ENCODE data around the gene GPR55. TPM values are rescaled to one million over a fixed set of nuclear protein-coding genes. Genes with fewer than 3 reads are reported as not detected.

The GPR55 gene
- polyA plus RNA-seq, 3 donors = 0.05 to 0.18 (median 0.11) TPM

- WGBS, 3 donors = 67 to 75% (median 68%) methylated on average over 19 of the region's 19 CpGs
- H3K27ac ChIP-seq (ENCODE audit: low read depth, low read length) = no peak overlapping the region
Observed at GRCh38 chr2:230893841-230894781, 30.9 kb downstream of the GPR55 start.

- no peak overlapping the region for H3K27ac ChIP-seq (ENCODE audit: low read depth, low read length)
- 43 to 54% (median 43%) methylated on average over 6 of the region's 6 CpGs for WGBS, 3 donors
Observed at GRCh38 chr2:230893338-230893737, 31.7 kb downstream of the GPR55 start.

GRCh38 chr2:230891509-230891908 is 33.5 kb downstream of the GPR55 start:
- 59 to 62% (median 62%) methylated on average over 6 of the region's 6 CpGs for WGBS, 3 donors

GRCh38 chr2:230891064-230891463 is 34.0 kb downstream of the GPR55 start:
- 44 to 54% (median 46%) methylated on average over 5 of the region's 5 CpGs for WGBS, 3 donors
- H3K27ac ChIP-seq (ENCODE audit: low read depth, low read length) = no peak overlapping the region

More at GRCh38 chr2:230891509-230891908, 33.5 kb downstream of the GPR55 start:
- no peak overlapping the region for H3K27ac ChIP-seq (ENCODE audit: low read depth, low read length)

GRCh38 chr2:230890646-230891045 is 34.4 kb downstream of the GPR55 start:
- WGBS, 3 donors = 90 to 92% (median 91%) methylated on average over 4 of the region's 4 CpGs
- H3K27ac ChIP-seq (ENCODE audit: low read depth, low read length) = no peak overlapping the region

GRCh38 chr2:230889911-230890601 is 35.0 kb downstream of the GPR55 start:
- H3K27ac ChIP-seq (ENCODE audit: low read depth, low read length) = no peak overlapping the region
- WGBS, 3 donors = 80 to 92% (median 87%) methylated on average over 22 of the region's 22 CpGs

GRCh38 chr2:230888824-230889400 is 36.1 kb downstream of the GPR55 start:
- H3K27ac ChIP-seq (ENCODE audit: low read depth, low read length) = no peak overlapping the region
- 85 to 91% (median 90%) methylated on average over 14 of the region's 14 CpGs for WGBS, 3 donors

GRCh38 chr2:230887342-230887741 is 37.7 kb downstream of the GPR55 start:
- no peak overlapping the region for H3K27ac ChIP-seq (ENCODE audit: low read depth, low read length)
- 77 to 84% (median 84%) methylated on average over 7 of the region's 7 CpGs for WGBS, 3 donors

- WGBS, 3 donors = 48 to 83% (median 80%) methylated on average over 13 to 14 of the region's 14 CpGs
Observed at GRCh38 chr2:230886671-230887071, 38.4 kb downstream of the GPR55 start.

GRCh38 chr2:230886206-230886605 is 38.8 kb downstream of the GPR55 start:
- WGBS, 3 donors = 71 to 74% (median 72%) methylated on average over 5 of the region's 5 CpGs
- no peak overlapping the region for H3K27ac ChIP-seq (ENCODE audit: low read depth, low read length)

More at GRCh38 chr2:230886671-230887071, 38.4 kb downstream of the GPR55 start:
- H3K27ac ChIP-seq (ENCODE audit: low read depth, low read length) = no peak overlapping the region

GRCh38 chr2:230885463-230886130 is 39.4 kb downstream of the GPR55 start:
- no peak overlapping the region for H3K27ac ChIP-seq (ENCODE audit: low read depth, low read length)
- 47 to 64% (median 56%) methylated on average over 11 of the region's 11 CpGs for WGBS, 3 donors

- no peak overlapping the region for H3K27ac ChIP-seq (ENCODE audit: low read depth, low read length)
- WGBS, 3 donors = 72 to 77% (median 76%) methylated on average over 7 of the region's 7 CpGs
Observed at GRCh38 chr2:230881840-230882239, 43.2 kb downstream of the GPR55 start.

GRCh38 chr2:230879891-230880290 is 45.2 kb downstream of the GPR55 start:
- 81 to 89% (median 86%) methylated on average over 9 of the region's 9 CpGs for WGBS, 3 donors
- H3K27ac ChIP-seq (ENCODE audit: low read depth, low read length) = no peak overlapping the region

- WGBS, 3 donors = 59 to 76% (median 69%) methylated on average over 11 of the region's 11 CpGs
- H3K27ac ChIP-seq (ENCODE audit: low read depth, low read length) = no peak overlapping the region
Observed at GRCh38 chr2:230879271-230879882, 45.7 kb downstream of the GPR55 start.

GRCh38 chr2:230878599-230879188 is 46.3 kb downstream of the GPR55 start:
- WGBS, 3 donors = 56 to 71% (median 69%) methylated on average over 10 of the region's 10 CpGs
- H3K27ac ChIP-seq (ENCODE audit: low read depth, low read length) = no peak overlapping the region

- WGBS, 3 donors = 57 to 84% (median 57%) methylated on average over 20 of the region's 20 CpGs
- no peak overlapping the region for H3K27ac ChIP-seq (ENCODE audit: low read depth, low read length)
Observed at GRCh38 chr2:230877759-230878598, 47.1 kb downstream of the GPR55 start.
